ENCODE measurements around the gene RXRA. TPM values are rescaled to one million over a fixed set of nuclear protein-coding genes. Genes with fewer than 3 reads are reported as not detected.

The RXRA gene
- total and polyA plus RNA-seq, 2 of the 13 experiments (the other 11 are each of a cell fraction or from before 2014, with no cell fraction given), result 18.9 to 29.2 TPM

- TF ChIP-seq HDAC2 (CRISPR knock-in tag; IDR thresholded peaks at IDR 0.05) (0 out of 2 replicates have a peak, but pooled peaks have one; percentile 38), SKIL (CRISPR knock-in tag; IDR thresholded peaks at IDR 0.05; ENCODE audit: borderline replicate concordance) (peak; percentile 28; the same call in 1 of the 2 replicates), HNF4G (IDR thresholded peaks at IDR 0.05; ENCODE audit: borderline replicate concordance, low read depth, low read length) (peak; percentile 78), HNF4G (CRISPR knock-in tag; IDR thresholded peaks at IDR 0.05; ENCODE audit: borderline replicate concordance, low read depth) (peak; percentile 89), STAG1 (CRISPR knock-in tag; IDR thresholded peaks at IDR 0.05) (peak; percentile 8; the same call in 1 of the 2 replicates), ZNF556 (CRISPR knock-in tag; IDR thresholded peaks at IDR 0.05; ENCODE audit: borderline replicate concordance) (0 out of 2 replicates have a peak, but pooled peaks have one; percentile 31), ZSCAN29 (CRISPR knock-in tag; conservative IDR thresholded peaks at IDR 0.05) (0 out of 2 replicates have a peak, but pooled peaks have one; percentile 22), CENPT (CRISPR knock-in tag; IDR thresholded peaks at IDR 0.05; ENCODE audit: low read depth) (no peak), SALL1 (CRISPR knock-in tag; IDR thresholded peaks at IDR 0.05) (peak; percentile 54), HNF1B (CRISPR knock-in tag; IDR thresholded peaks at IDR 0.05) (peak; percentile 8; the same call in 1 of the 2 replicates), ZBTB14 (CRISPR knock-in tag; IDR thresholded peaks at IDR 0.05) (0 out of 2 replicates have a peak, but pooled peaks have one; percentile 43), HNRNPL (IDR thresholded peaks at IDR 0.05; ENCODE audit: low read depth, low read length) (peak; percentile 100), ZBTB7B (CRISPR knock-in tag; IDR thresholded peaks at IDR 0.05) (peak; percentile 55; the same call in 1 of the 2 replicates), NFE2 (CRISPR knock-in tag; IDR thresholded peaks at IDR 0.05) (no peak), ZNF350 (CRISPR knock-in tag; IDR thresholded peaks at IDR 0.05; ENCODE audit: borderline replicate concordance, low read depth) (no peak; the same call in 1 of the 2 replicates), ZNF260 (CRISPR knock-in tag; IDR thresholded peaks at IDR 0.05; ENCODE audit: borderline replicate concordance, low read depth) (no peak), HOXA3 (CRISPR knock-in tag; IDR thresholded peaks at IDR 0.05) (peak; percentile 62; the same call in 1 of the 2 replicates), NCOR1 (IDR thresholded peaks at IDR 0.05; ENCODE audit: borderline replicate concordance, low read length) (peak; percentile 84), NR2F6 (IDR thresholded peaks at IDR 0.05) (peak; percentile 31; the same call in 1 of the 2 replicates), NR2F6 (CRISPR knock-in tag; IDR thresholded peaks at IDR 0.05) (no peak; the same call in 1 of the 2 replicates), TFAP4 (IDR thresholded peaks at IDR 0.05; ENCODE audit: borderline replicate concordance, low read depth) (peak; percentile 79; the same call in 1 of the 2 replicates)
- TF ChIP-seq, protein P1, sequence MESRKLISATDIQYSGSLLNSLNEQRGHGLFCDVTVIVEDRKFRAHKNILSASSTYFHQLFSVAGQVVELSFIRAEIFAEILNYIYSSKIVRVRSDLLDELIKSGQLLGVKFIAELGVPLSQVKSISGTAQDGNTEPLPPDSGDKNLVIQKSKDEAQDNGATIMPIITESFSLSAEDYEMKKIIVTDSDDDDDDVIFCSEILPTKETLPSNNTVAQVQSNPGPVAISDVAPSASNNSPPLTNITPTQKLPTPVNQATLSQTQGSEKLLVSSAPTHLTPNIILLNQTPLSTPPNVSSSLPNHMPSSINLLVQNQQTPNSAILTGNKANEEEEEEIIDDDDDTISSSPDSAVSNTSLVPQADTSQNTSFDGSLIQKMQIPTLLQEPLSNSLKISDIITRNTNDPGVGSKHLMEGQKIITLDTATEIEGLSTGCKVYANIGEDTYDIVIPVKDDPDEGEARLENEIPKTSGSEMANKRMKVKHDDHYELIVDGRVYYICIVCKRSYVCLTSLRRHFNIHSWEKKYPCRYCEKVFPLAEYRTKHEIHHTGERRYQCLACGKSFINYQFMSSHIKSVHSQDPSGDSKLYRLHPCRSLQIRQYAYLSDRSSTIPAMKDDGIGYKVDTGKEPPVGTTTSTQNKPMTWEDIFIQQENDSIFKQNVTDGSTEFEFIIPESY (CRISPR knock-in tag; IDR thresholded peaks at IDR 0.05), result peak; percentile 71
Measured at GRCh38 chr9:134335486-134336220, 9.4 kb downstream of the RXRA start (continued).
